SK-N-SH treated with all-trans-retinoic acid at 6 μM for 48 hours (cell line): ENCODE measurements around the gene LSM4.

ENCODE experiments used
- ATAC-seq: fragments of 200-7000 bp; cut with Tn5 transposase; 3 replicates; pipeline ENCODE4 v1.9.1; 2020; ENCODE audit warnings: mild to moderate bottlenecking, moderate library complexity
- ARNTL ChIP-seq: fragments of 450-650 bp; formaldehyde crosslinking; IDR thresholded peaks from 2 replicates; pipeline ENCODE4 v1.5.0; 2020; ENCODE audit warnings: low read depth, mild to moderate bottlenecking, moderate library complexity, borderline replicate concordance
- BACH2 ChIP-seq: fragments of 250-450 bp; sonication (Bioruptor Pico); IDR thresholded peaks from 2 replicates; pipeline ENCODE4 v1.9.0; 2021; ENCODE audit warnings: mild to moderate bottlenecking, borderline replicate concordance
- CSDC2 ChIP-seq: fragments of 250-450 bp; sonication (Bioruptor Pico); IDR thresholded peaks from 2 replicates; pipeline ENCODE4 v1.5.0; 2020; ENCODE audit warnings: mild to moderate bottlenecking, moderate library complexity
- ESRRG ChIP-seq: fragments of 250-450 bp; sonication (Bioruptor Pico); IDR thresholded peaks from 2 replicates; pipeline ENCODE4 v1.6.1; 2021; ENCODE audit warnings: mild to moderate bottlenecking
- GLIS3 ChIP-seq: fragments of 250-450 bp; sonication (Bioruptor Pico); IDR thresholded peaks from 2 replicates; pipeline ENCODE4 v1.5.0; 2020; ENCODE audit warnings: mild to moderate bottlenecking, moderate library complexity
- ISL1 ChIP-seq: fragments of 250-450 bp; sonication (Bioruptor Pico); IDR thresholded peaks from 2 replicates; pipeline ENCODE4 v2.1.2; 2022; ENCODE audit warnings: mild to moderate bottlenecking, moderate library complexity
- OSR1 ChIP-seq: fragments of 250-450 bp; sonication (Bioruptor Pico); IDR thresholded peaks from 2 replicates; pipeline ENCODE4 v1.8.0; 2022; ENCODE audit warnings: moderate library complexity, mild to moderate bottlenecking, inconsistent platforms
- PPARA ChIP-seq: fragments of 250-450 bp; sonication (Bioruptor Pico); IDR thresholded peaks from 2 replicates; pipeline ENCODE4 v1.5.0; 2020; ENCODE audit warnings: mild to moderate bottlenecking, borderline replicate concordance
- RARB ChIP-seq: fragments of 250-450 bp; sonication (Bioruptor Pico); IDR thresholded peaks from 2 replicates; pipeline ENCODE4 v1.8.0; 2021; ENCODE audit warnings: mild to moderate bottlenecking, moderate library complexity
- SNAI2 ChIP-seq: fragments of 250-450 bp; sonication (Bioruptor Pico); IDR thresholded peaks from 2 replicates; pipeline ENCODE4 v1.5.0; 2020; ENCODE audit warnings: mild to moderate bottlenecking, moderate library complexity
- TCF4 ChIP-seq: fragments of 250-450 bp; sonication (Bioruptor Pico); IDR thresholded peaks from 2 replicates; pipeline ENCODE4 v1.8.0; 2021; ENCODE audit warnings: mild to moderate bottlenecking, moderate library complexity, borderline replicate concordance
- TOX ChIP-seq: fragments of 250-450 bp; sonication (Bioruptor Pico); IDR thresholded peaks from 2 replicates; pipeline ENCODE4 v1.8.0; 2021; ENCODE audit warnings: mild to moderate bottlenecking, moderate library complexity, borderline replicate concordance
- ZC3H10 ChIP-seq: fragments of 250-450 bp; sonication (Bioruptor Pico); IDR thresholded peaks from 2 replicates; pipeline ENCODE4 v1.5.1; 2021; ENCODE audit warnings: mild to moderate bottlenecking, moderate library complexity
- ZFP30 ChIP-seq: fragments of 450-650 bp; formaldehyde crosslinking; IDR thresholded peaks from 2 replicates; pipeline ENCODE4 v1.5.0; 2022; ENCODE audit warnings: mild to moderate bottlenecking, moderate library complexity
- ZNF70 ChIP-seq: fragments of 450-650 bp; formaldehyde crosslinking; IDR thresholded peaks from 2 replicates; pipeline ENCODE4 v1.5.0; 2020; ENCODE audit warnings: mild to moderate bottlenecking, moderate library complexity
- TF ChIP-seq, protein P1 (sequence below): fragments of 250-450 bp; sonication (Bioruptor Pico); IDR thresholded peaks from 2 replicates; pipeline ENCODE4 v1.5.0; 2020; ENCODE audit warnings: mild to moderate bottlenecking, moderate library complexity
- TF ChIP-seq, protein P2 (sequence below): fragments of 250-450 bp; sonication (Bioruptor Pico); IDR thresholded peaks from 2 replicates; pipeline ENCODE4 v1.8.0; 2021; ENCODE audit warnings: low read depth, mild to moderate bottlenecking, moderate library complexity, borderline replicate concordance
- TF ChIP-seq, protein P3 (sequence below): fragments of 250-450 bp; sonication (Bioruptor Pico); IDR thresholded peaks from 2 replicates; pipeline ENCODE4 v1.8.0; 2020; ENCODE audit warnings: mild to moderate bottlenecking, moderate library complexity, borderline replicate concordance
- TF ChIP-seq, protein P4 (sequence below): fragments of 250-450 bp; sonication (Bioruptor Pico); IDR thresholded peaks from 2 replicates; pipeline ENCODE4 v1.5.1; 2020; ENCODE audit warnings: low read depth, mild to moderate bottlenecking, moderate library complexity
- TF ChIP-seq, protein P5 (sequence below): fragments of 250-450 bp; sonication (Bioruptor Pico); IDR thresholded peaks from 2 replicates; pipeline ENCODE4 v1.5.1; 2021; ENCODE audit warnings: mild to moderate bottlenecking, moderate library complexity

The LSM4 gene

DNA sequence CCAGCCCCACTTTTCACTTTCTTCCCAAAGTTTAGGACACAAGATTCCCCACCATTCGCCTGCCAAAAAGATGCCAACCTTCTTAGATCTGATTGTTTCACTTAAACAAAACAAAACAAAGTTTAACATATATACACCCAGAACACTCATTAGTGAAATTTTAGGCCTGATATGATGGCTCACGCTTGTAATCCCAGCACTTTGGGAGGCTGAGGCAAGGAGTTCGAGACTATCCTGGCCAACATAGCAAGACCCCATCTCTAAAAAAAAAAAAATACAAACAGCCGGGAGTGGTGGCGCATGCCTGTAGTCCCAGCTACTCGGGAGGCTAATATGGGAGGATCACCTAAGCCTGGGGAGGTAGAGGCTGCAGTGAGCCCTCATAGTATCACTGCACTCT lies 22.4 kb upstream of the LSM4 start (continued):
- TF ChIP-seq, protein P1, sequence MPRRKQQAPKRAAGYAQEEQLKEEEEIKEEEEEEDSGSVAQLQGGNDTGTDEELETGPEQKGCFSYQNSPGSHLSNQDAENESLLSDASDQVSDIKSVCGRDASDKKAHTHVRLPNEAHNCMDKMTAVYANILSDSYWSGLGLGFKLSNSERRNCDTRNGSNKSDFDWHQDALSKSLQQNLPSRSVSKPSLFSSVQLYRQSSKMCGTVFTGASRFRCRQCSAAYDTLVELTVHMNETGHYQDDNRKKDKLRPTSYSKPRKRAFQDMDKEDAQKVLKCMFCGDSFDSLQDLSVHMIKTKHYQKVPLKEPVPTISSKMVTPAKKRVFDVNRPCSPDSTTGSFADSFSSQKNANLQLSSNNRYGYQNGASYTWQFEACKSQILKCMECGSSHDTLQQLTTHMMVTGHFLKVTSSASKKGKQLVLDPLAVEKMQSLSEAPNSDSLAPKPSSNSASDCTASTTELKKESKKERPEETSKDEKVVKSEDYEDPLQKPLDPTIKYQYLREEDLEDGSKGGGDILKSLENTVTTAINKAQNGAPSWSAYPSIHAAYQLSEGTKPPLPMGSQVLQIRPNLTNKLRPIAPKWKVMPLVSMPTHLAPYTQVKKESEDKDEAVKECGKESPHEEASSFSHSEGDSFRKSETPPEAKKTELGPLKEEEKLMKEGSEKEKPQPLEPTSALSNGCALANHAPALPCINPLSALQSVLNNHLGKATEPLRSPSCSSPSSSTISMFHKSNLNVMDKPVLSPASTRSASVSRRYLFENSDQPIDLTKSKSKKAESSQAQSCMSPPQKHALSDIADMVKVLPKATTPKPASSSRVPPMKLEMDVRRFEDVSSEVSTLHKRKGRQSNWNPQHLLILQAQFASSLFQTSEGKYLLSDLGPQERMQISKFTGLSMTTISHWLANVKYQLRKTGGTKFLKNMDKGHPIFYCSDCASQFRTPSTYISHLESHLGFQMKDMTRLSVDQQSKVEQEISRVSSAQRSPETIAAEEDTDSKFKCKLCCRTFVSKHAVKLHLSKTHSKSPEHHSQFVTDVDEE: no peak
- TF ChIP-seq, all 23 proteins: peak for 0

DNA sequence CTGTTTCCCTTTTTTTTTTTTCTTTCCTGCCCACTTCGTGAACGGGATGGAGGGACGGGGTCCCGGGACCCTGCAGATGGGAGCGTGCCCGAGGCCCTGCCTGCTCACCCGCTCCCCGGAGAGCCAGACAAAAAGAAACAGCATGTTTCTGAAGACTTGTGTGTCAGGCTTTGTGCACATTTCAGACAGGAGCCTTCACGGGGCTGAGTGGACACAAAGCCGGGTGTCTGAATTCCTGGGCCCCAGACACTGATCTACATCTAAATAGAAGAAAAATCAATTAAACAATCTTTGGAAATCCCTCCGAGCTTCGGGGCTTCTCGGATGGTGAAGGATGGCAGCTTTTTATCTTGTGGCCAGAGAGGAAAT lies 21.7 kb upstream of the LSM4 start:
- ATAC-seq: no peak
- TF ChIP-seq ZC3H10 (CRISPR knock-in tag) (no peak), PPARA (CRISPR knock-in tag) (no peak), SNAI2 (CRISPR knock-in tag) (no peak), CSDC2 (CRISPR knock-in tag) (no peak), TOX (CRISPR knock-in tag) (no peak), ESRRG (CRISPR knock-in tag) (no peak), ISL1 (CRISPR knock-in tag) (no peak)
- TF ChIP-seq, protein P2, sequence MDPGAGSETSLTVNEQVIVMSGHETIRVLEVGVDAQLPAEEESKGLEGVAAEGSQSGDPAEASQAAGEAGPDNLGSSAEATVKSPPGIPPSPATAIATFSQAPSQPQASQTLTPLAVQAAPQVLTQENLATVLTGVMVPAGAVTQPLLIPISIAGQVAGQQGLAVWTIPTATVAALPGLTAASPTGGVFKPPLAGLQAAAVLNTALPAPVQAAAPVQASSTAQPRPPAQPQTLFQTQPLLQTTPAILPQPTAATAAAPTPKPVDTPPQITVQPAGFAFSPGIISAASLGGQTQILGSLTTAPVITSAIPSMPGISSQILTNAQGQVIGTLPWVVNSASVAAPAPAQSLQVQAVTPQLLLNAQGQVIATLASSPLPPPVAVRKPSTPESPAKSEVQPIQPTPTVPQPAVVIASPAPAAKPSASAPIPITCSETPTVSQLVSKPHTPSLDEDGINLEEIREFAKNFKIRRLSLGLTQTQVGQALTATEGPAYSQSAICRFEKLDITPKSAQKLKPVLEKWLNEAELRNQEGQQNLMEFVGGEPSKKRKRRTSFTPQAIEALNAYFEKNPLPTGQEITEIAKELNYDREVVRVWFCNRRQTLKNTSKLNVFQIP (CRISPR knock-in tag): no peak
- TF ChIP-seq, protein P1: no peak
- TF ChIP-seq, protein P3, sequence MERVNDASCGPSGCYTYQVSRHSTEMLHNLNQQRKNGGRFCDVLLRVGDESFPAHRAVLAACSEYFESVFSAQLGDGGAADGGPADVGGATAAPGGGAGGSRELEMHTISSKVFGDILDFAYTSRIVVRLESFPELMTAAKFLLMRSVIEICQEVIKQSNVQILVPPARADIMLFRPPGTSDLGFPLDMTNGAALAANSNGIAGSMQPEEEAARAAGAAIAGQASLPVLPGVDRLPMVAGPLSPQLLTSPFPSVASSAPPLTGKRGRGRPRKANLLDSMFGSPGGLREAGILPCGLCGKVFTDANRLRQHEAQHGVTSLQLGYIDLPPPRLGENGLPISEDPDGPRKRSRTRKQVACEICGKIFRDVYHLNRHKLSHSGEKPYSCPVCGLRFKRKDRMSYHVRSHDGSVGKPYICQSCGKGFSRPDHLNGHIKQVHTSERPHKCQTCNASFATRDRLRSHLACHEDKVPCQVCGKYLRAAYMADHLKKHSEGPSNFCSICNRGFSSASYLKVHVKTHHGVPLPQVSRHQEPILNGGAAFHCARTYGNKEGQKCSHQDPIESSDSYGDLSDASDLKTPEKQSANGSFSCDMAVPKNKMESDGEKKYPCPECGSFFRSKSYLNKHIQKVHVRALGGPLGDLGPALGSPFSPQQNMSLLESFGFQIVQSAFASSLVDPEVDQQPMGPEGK (CRISPR knock-in tag): no peak

DNA sequence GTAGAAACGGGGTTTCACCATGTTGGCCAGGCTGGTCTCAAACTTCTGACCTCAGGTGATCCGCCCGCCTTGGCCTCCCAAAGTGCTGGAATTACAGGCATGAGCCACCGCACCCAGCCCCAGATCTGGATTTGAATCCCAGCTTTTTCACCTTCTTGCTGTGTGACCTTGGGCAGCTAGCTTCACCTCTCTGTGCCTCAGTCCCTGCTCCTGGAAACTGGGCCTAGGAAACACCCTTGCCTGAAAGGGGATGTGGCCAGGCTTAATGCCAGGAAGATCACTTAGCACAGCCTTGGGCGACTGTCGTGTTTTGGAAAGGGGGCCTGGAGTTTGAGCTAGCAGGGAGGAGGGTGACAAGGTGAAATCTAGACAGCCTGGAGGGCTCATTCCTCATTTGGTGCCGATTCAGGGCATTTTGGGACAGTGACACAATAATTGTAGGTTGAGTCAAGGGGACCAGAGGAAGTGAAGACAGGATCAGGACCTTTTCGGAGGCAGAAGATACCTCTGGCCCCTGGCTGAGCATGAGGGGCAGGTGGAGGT lies 19.3 kb upstream of the LSM4 start:
- TF ChIP-seq, protein P4, sequence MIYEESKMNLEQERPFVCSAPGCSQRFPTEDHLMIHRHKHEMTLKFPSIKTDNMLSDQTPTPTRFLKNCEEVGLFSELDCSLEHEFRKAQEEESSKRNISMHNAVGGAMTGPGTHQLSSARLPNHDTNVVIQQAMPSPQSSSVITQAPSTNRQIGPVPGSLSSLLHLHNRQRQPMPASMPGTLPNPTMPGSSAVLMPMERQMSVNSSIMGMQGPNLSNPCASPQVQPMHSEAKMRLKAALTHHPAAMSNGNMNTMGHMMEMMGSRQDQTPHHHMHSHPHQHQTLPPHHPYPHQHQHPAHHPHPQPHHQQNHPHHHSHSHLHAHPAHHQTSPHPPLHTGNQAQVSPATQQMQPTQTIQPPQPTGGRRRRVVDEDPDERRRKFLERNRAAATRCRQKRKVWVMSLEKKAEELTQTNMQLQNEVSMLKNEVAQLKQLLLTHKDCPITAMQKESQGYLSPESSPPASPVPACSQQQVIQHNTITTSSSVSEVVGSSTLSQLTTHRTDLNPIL (CRISPR knock-in tag): no peak
- no peak for TF ChIP-seq ZFP30 (CRISPR knock-in tag)
- no peak for TF ChIP-seq ZNF70 (CRISPR knock-in tag)
- no peak for TF ChIP-seq TCF4 (CRISPR knock-in tag)
- TF ChIP-seq, protein P5, sequence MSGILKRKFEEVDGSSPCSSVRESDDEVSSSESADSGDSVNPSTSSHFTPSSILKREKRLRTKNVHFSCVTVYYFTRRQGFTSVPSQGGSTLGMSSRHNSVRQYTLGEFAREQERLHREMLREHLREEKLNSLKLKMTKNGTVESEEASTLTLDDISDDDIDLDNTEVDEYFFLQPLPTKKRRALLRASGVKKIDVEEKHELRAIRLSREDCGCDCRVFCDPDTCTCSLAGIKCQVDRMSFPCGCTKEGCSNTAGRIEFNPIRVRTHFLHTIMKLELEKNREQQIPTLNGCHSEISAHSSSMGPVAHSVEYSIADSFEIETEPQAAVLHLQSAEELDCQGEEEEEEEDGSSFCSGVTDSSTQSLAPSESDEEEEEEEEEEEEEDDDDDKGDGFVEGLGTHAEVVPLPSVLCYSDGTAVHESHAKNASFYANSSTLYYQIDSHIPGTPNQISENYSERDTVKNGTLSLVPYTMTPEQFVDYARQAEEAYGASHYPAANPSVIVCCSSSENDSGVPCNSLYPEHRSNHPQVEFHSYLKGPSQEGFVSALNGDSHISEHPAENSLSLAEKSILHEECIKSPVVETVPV: no peak
- no peak for TF ChIP-seq GLIS3 (CRISPR knock-in tag)
- no peak for TF ChIP-seq ARNTL (CRISPR knock-in tag)
- TF ChIP-seq OSR1 (CRISPR knock-in tag): no peak
- TF ChIP-seq TOX (CRISPR knock-in tag): no peak
- TF ChIP-seq ESRRG (CRISPR knock-in tag): no peak
- TF ChIP-seq PPARA (CRISPR knock-in tag): no peak
- TF ChIP-seq BACH2 (CRISPR knock-in tag): no peak
- TF ChIP-seq RARB: no peak
- no peak for TF ChIP-seq SNAI2 (CRISPR knock-in tag)
- TF ChIP-seq CSDC2 (CRISPR knock-in tag): no peak
- no peak for TF ChIP-seq ZC3H10 (CRISPR knock-in tag)
- no peak for TF ChIP-seq ISL1 (CRISPR knock-in tag)
- TF ChIP-seq, protein P1: no peak
- TF ChIP-seq, all 23 proteins: peak for 0
- ATAC-seq: no peak
